Peyer's patch (tissue), 4 donors: ENCODE results near the gene RBPJL. TPM values are rescaled to one million over a fixed set of nuclear protein-coding genes. Genes with fewer than 3 reads are reported as not detected.

Experiments
- DNase-seq, 3 donors: peaks; one replicate each; pipeline ENCODE4 v3.0.0-alpha.2; 2017 to 2019
- H3K27ac ChIP-seq, 4 donors: fragments of 200-600 bp; sonication (generic); one replicate each; pipeline ENCODE4 v1.5.1; 2016 to 2019
- H3K27me3 ChIP-seq, 2 donors: fragments of 200-600 bp; sonication (generic); one replicate each; pipeline ENCODE4 v1.5.1; 2019
- H3K36me3 ChIP-seq, 3 donors: fragments of 200-600 bp; sonication (generic); one replicate each; pipeline ENCODE4 v1.5.1; 2016 to 2019
- H3K4me1 ChIP-seq, 4 donors: fragments of 200-600 bp; sonication (generic); one replicate each; pipeline ENCODE4 v1.5.1; 2016 to 2019
- H3K4me3 ChIP-seq, 4 donors: fragments of 200-600 bp; sonication (generic); 1 replicate in 3 of 4; 2 replicates in 1 of 4; pipeline ENCODE4 v1.5.1; 2016 to 2019; ENCODE audit warnings: mild to moderate bottlenecking in 1 of 4
- H3K9me3 ChIP-seq, 4 donors: fragments of 200-600 bp; sonication (generic); one replicate each; pipeline ENCODE4 v1.5.1; 2016 to 2019; ENCODE audit warnings: mild to moderate bottlenecking in 1 of 4
- POLR2A ChIP-seq, 2 donors: fragments of 450-650 bp; IDR thresholded peaks; one replicate each; pipeline ENCODE4 v1.5.1; 2017; ENCODE audit warnings: antibody characterized with exemption in 2 of 2, mild to moderate bottlenecking in 2 of 2, moderate library complexity in 2 of 2
- total RNA-seq, 4 donors: library from RNA; depleted of rRNA; stranded (reverse); fragments of >200 nt; gene quantifications; one replicate each; pipeline ENCODE4 v1.1.0, GENCODE V29; 2016
- TF ChIP-seq, protein P1 (sequence below), 6 experiments: fragments of 450-650 bp in 4 of 6; fragments of 200-600 bp in 2 of 6; sonication (generic) in 1 of 6; IDR thresholded peaks; one replicate each; pipeline ENCODE4 v1.5.1; 2017 to 2019; ENCODE audit warnings: antibody characterized with exemption in 6 of 6, mild to moderate bottlenecking in 3 of 6, moderate library complexity in 1 of 6

The RBPJL gene
- total RNA-seq, 4 donors from 2014 or later = not detected

GRCh38 chr20:45308117-45308778 lies 1.6 kb downstream of the RBPJL start, which contains the start of gene MATN4:
TSS of gene MATN4 (minus strand) at chr20:45308299. CDS start at chr20:45305582, 2,717 bp downstream.
- Histone ChIP-seq H3K36me3 (no peaks in the 10 kb centered on the region), H3K9me3 (no peaks in the 10 kb centered on the region), H3K27me3 (no peaks in the 10 kb centered on the region), H3K4me1 (no peaks in the 10 kb centered on the region), H3K4me3 (no peak within 1 kb of the TSS), H3K27ac (no peak within 1 kb of the TSS)
- no peak for DNase-seq
- TF ChIP-seq, protein P1, sequence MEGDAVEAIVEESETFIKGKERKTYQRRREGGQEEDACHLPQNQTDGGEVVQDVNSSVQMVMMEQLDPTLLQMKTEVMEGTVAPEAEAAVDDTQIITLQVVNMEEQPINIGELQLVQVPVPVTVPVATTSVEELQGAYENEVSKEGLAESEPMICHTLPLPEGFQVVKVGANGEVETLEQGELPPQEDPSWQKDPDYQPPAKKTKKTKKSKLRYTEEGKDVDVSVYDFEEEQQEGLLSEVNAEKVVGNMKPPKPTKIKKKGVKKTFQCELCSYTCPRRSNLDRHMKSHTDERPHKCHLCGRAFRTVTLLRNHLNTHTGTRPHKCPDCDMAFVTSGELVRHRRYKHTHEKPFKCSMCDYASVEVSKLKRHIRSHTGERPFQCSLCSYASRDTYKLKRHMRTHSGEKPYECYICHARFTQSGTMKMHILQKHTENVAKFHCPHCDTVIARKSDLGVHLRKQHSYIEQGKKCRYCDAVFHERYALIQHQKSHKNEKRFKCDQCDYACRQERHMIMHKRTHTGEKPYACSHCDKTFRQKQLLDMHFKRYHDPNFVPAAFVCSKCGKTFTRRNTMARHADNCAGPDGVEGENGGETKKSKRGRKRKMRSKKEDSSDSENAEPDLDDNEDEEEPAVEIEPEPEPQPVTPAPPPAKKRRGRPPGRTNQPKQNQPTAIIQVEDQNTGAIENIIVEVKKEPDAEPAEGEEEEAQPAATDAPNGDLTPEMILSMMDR (IDR thresholded peaks at IDR 0.05) = peak in 3 of 6 experiments; percentile 7 to 29 (median 16)
- no peak for TF ChIP-seq POLR2A (IDR thresholded peaks at IDR 0.05)

DNA sequence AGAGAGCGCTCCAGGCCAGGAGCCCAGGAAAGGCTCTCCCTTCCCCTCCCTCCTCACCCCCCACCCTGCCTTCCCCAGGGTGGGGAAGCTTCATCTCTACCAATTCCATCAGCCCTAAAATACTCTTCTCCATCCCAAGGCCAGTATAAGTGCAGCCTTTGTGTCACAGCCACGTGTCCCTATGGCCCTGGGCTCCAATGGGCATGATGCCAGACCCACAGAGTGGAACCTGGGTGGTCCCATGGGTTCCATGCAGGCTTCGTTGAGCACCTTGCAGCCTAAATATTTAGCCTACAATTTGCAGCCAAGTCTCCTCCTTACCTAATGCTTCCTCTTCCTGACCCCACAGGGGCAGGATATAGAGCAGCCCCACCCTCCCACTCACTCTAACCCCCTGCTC lies 2.4 kb downstream of the RBPJL start:
- Histone ChIP-seq H3K27me3 (no peaks in the 10 kb centered on the region), H3K4me1 (no peaks in the 10 kb centered on the region), H3K4me3 (no peak overlapping the region), H3K27ac (no peak overlapping the region), H3K36me3 (no peaks in the 10 kb centered on the region), H3K9me3 (no peaks in the 10 kb centered on the region)
- no peak for TF ChIP-seq POLR2A (IDR thresholded peaks at IDR 0.05)
- TF ChIP-seq, protein P1 (IDR thresholded peaks at IDR 0.05) = no peak
- DNase-seq = no peak

DNA sequence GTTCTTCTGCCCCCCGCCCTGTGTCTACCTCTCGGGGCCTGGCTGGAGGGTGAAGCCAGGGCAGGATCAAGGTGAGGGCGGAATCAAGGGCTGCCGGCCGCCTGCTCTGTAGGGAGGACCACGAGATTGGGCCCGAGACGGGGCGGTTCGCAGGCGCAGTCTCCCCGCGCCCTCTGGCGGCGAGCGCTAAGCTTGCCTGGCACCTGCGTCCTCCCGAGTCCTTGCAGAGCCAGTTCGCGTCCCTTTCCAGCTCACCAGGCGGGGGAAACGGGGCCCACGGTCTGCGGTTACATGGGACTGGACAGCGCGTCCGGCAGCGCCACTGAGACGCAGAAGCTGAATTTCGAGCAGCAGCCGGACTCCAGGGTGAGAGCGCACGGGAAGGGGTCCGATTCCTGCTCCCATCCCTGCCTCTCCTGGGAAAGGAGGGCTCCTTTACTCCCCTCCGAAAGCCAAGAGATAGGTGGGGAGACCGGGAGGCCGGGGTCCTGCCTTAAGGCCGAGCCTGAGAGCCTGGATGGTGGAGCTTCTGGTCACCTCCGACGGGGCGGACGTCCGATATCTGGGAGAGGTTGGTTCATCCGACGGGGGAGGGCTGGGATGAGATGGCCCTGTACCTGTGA lies 5.1 kb downstream of the RBPJL start:
- TF ChIP-seq POLR2A (IDR thresholded peaks at IDR 0.05) = no peak
- TF ChIP-seq, protein P1 (IDR thresholded peaks at IDR 0.05) = peak; percentile 34 to 71 (median 64)
- H3K4me1 ChIP-seq = no peaks in the 10 kb centered on the region
- peak; percentile 38 to 81 (median 76) for DNase-seq
- H3K36me3 ChIP-seq = no peaks in the 10 kb centered on the region
- H3K27me3 ChIP-seq = no peaks in the 10 kb centered on the region
- no peak overlapping the region for H3K4me3 ChIP-seq
- no peak overlapping the region for H3K27ac ChIP-seq
- no peaks in the 10 kb centered on the region for H3K9me3 ChIP-seq

- no peaks in the 10 kb centered on the region for H3K9me3 ChIP-seq
- H3K27ac ChIP-seq = no peak overlapping the region
- H3K27me3 ChIP-seq = no peaks in the 10 kb centered on the region
- no peak overlapping the region for H3K4me3 ChIP-seq
- H3K36me3 ChIP-seq = no peaks in the 10 kb centered on the region
- no peaks in the 10 kb centered on the region for H3K4me1 ChIP-seq
- TF ChIP-seq POLR2A (IDR thresholded peaks at IDR 0.05) = no peak
- TF ChIP-seq, protein P1 (IDR thresholded peaks at IDR 0.05) = no peak
- DNase-seq = peak in 1 of 3 donors; percentile 45
Observed at GRCh38 chr20:45312241-45312640, 5.6 kb downstream of the RBPJL start.

DNA sequence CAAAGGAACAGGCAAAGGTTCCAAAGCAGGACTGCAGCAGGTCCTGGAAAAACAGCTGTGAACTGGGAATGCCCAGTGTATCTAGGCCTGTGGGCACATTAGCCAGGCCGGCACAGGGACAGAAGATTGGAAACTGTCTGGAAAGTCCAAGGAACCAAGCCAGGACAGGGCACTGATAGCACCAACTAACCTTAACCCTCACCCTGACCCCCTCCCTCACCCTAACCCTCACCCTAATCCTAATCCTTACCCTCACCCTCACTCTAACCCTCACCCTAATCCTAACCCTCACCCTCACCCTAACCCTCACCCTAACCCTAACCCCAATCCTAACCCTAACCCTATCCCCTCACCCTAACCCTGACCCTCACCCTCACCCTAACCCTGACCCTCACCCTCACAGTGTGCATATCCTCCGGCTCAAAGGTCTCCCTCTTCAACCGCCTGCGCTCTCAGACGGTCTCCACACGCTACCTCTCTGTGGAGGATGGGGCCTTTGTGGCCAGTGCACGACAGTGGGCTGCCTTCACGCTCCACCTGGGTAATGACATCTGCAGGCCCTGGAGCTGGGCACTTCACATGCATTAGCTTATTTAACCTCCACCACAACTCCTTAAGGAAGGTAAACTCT lies 6.5 kb downstream of the RBPJL start:
- Histone ChIP-seq H3K4me3 (no peak overlapping the region), H3K27me3 (no peaks in the 10 kb centered on the region), H3K4me1 (no peaks in the 10 kb centered on the region), H3K36me3 (no peaks in the 10 kb centered on the region), H3K9me3 (no peaks in the 10 kb centered on the region), H3K27ac (no peak overlapping the region)
- DNase-seq = peak in 1 of 3 donors; percentile 14
- TF ChIP-seq, protein P1 (IDR thresholded peaks at IDR 0.05) = no peak
- TF ChIP-seq POLR2A (IDR thresholded peaks at IDR 0.05) = no peak
